Skin epidermis (tissue), 12 donors: ENCODE results near the gene POU1F1.
"Not testable (repeated sequence)": the region's sequence is repeated elsewhere in the genome, so short reads cannot be mapped to it uniquely, and the experiment has no call there.

ENCODE experiments used
- H3K27ac ChIP-seq, 21 experiments: fragments of 200-600 bp; sonication (generic) in 11 of 21; one replicate each; pipeline ENCODE4 v1.5.0; 2020; ENCODE audit warnings: mild to moderate bottlenecking in 3 of 21, inconsistent platforms in 2 of 21, moderate library complexity in 2 of 21
- H3K4me3 ChIP-seq, 7 experiments: fragments of 200-600 bp; sonication (generic) in 2 of 7; one replicate each; pipeline ENCODE4 v1.5.0; 2020; ENCODE audit warnings: inconsistent platforms in 2 of 7, mild to moderate bottlenecking in 2 of 7, moderate library complexity in 1 of 7

POU1F1 gene

DNA sequence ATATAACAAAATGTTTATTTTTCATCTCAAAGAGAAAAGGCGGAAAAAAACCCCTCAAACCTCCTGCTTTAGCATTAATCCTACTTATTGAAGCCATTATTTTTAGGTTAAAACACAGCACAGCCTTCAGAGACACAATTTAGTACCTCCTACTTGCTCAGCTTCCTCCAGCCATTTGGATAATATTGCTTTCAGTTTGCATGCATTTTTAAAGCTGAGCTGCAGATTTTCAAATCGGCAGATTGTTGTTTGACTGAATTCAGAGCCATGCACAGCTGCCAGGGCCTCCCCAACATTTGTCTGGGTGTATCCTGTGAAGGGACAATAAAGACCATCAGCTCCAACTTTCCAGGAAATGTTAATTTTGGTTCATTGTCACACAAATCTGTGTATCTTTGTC is 14.5 kb downstream of the POU1F1 start:
- Histone ChIP-seq H3K4me3 (no peak overlapping the region), H3K27ac (no peak overlapping the region)

GRCh38 chr3:87260270-87260669 is 16.1 kb downstream of the POU1F1 start:
- Histone ChIP-seq H3K4me3 (no peak overlapping the region), H3K27ac (no peak overlapping the region)

- H3K27ac ChIP-seq: no peak overlapping the region
- no peak overlapping the region for H3K4me3 ChIP-seq
Measured at GRCh38 chr3:87250009-87250408, 26.4 kb downstream of the POU1F1 start.

GRCh38 chr3:87248831-87249230 is 27.6 kb downstream of the POU1F1 start:
- H3K27ac ChIP-seq: no peak overlapping the region
- no peak overlapping the region for H3K4me3 ChIP-seq

DNA sequence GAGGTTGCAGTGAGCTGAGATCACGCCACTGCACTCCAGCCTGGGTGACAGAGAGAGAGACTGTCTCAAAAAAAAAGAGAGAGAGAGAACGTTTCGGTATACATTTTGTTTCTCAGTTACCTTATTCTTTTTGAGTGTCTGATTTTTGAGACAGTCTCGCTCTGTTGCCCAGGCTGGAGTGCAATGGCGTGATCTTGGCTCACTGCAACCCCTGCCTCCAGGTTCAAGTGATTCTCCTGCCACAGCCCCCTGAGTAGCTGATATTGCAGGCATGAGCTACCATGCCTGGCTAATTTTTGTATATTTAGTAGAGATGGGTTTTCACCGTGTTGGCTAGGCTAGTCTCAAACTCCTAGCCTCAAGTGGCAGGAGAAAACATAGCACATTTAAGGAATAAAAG is 28.2 kb downstream of the POU1F1 start:
- not testable (repeated sequence) for H3K27ac ChIP-seq, H3K4me3 ChIP-seq

DNA sequence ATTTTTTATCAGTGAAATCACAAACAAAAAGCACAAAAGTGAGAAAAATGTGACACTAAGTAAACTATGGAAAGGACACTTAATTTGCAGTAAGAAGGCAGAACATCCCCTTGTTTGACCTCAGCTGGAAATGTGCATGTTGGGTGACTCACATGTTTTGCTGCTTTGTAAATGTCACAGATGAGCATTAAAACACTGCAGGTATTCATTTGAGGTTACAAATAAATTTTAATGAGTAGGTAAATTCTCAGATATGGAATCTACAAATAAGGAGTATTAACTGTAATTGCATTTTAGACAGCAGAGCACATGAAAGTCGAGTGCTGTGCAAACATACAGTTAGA is 29.0 kb downstream of the POU1F1 start:
- Histone ChIP-seq H3K27ac (no peak overlapping the region), H3K4me3 (no peak overlapping the region)

GRCh38 chr3:87246662-87247429 is 29.5 kb downstream of the POU1F1 start:
- Histone ChIP-seq H3K4me3 (no peak overlapping the region), H3K27ac (no peak overlapping the region)

DNA sequence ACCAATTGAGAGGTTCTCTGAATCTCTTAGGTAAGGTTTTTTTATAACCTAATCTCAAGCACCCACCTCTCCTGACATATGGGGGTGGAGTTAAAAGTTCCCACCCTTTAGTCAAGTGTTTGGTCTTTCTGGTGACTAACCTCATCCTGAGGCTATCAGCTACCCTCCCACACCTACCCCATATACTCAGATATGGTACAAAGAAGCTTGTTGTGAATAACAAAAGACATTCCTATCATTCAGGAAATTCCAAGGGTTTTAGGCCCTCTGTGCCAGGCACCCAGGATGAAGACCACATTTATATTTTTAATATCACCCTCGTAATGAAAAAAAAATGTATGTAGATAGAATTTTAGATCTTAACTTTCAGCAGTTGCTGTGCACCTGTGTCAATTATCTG is 40.3 kb downstream of the POU1F1 start:
- Histone ChIP-seq H3K27ac (no peak overlapping the region), H3K4me3 (no peak overlapping the region)

- no peak overlapping the region for H3K27ac ChIP-seq
- no peak overlapping the region for H3K4me3 ChIP-seq
Measured at GRCh38 chr3:87233805-87234204, 42.6 kb downstream of the POU1F1 start.

- Histone ChIP-seq H3K4me3 (no peak overlapping the region), H3K27ac (no peak overlapping the region)
Measured at GRCh38 chr3:87229113-87229512, 47.3 kb downstream of the POU1F1 start.

- peak overlapping the region in 6 of 21 experiments; percentile 16 to 99 (median 97) for H3K27ac ChIP-seq
- peak overlapping the region; percentile 69 to 94 (median 88) for H3K4me3 ChIP-seq
Measured at GRCh38 chr3:87228316-87228715, 48.1 kb downstream of the POU1F1 start.

- peak overlapping the region; percentile 69 to 94 (median 88) for H3K4me3 ChIP-seq
- peak overlapping the region; percentile 85 to 99 (median 96) for H3K27ac ChIP-seq
Measured at GRCh38 chr3:87227835-87228144, 48.6 kb downstream of the POU1F1 start.

GRCh38 chr3:87227104-87227834 is 49.1 kb downstream of the POU1F1 start, which contains the start of gene CHMP2B:
Gene CHMP2B (plus strand): TSS chr3:87227309. CDS start chr3:87227523, 214 bp downstream.
- Histone ChIP-seq H3K27ac (peak within 1 kb of the TSS; percentile 85 to 99 (median 96)), H3K4me3 (peak within 1 kb of the TSS; percentile 69 to 94 (median 88))

GRCh38 chr3:87225659-87226058 is 50.7 kb downstream of the POU1F1 start:
- H3K27ac ChIP-seq: no peak overlapping the region
- no peak overlapping the region for H3K4me3 ChIP-seq

DNA sequence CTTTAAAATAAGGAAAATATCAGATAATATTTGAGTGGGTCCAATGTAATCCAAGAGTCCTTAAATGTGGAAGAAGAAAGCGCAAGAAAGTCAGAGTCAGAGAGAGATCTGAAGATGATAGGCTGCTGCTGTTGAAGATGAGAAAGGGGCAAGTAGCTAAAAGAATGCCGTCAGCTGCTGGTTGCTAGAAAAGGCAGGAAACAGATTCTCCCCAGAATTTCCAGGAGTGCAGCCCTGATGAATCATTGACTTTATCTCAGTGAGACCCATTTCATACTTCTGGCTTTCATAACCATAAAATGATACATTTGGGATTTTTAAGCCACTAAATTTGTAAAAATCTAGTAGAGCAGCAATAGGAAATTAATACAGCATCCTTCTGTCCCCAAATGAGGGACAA is 56.8 kb downstream of the POU1F1 start:
- H3K4me3 ChIP-seq: no peak overlapping the region
- no peak overlapping the region for H3K27ac ChIP-seq

DNA sequence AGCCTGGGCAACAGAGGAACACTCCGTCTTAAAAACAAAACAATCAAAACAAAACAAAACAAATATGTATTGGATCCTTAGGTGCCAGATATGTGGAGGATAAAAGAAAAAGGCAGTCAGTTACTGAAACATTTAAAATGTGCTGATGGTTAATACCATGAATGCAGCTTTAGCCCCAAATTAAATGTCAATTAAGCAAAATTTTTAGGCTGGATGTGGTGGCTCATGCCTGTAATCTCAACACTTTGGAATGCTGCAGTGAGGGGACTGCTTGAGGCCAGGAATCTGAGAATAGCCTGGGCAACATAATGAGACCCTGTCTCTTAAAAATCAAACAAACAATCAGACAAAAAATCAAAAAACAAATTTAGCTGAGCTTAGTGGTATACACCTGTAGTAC is 57.8 kb downstream of the POU1F1 start:
- no peak overlapping the region for H3K4me3 ChIP-seq
- no peak overlapping the region for H3K27ac ChIP-seq
